Raji (cell line): ENCODE measurements around the gene PLSCR1.

Experiments
- POLR2A ChIP-seq: IDR thresholded peaks from 2 replicates; pipeline ENCODE4 v1.6.1; 2011; ENCODE audit warnings: low read depth, low read length, control low read depth; ENCODE audit not compliant: insufficient read depth

PLSCR1 gene

DNA sequence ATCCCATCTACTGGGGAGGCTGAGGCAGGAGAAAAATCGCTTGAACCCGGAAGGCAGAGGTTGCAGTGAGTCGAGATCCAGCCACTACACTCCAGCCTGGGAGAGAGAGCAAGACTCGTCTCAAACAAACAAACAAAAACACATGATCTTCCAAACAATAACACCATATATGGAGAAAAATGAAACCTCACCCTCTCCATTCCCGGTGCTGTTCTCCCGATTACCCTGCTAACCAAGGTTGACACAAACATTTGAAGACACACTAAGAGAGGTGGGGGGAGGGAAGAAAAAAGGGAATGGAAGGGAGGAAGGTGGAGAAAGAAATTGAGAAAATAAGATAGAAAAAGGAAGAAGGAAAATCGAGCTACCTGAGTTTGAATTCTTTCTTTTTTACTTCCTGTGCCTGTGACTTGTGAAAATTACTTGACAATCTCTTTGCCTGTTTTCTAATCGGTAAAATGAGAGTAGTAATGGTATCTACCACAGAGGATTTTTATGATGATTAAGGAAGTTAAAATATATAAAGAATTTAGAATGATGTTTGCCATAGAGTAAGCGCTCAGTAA lies 73.9 kb downstream of the PLSCR1 start:
- no peak for TF ChIP-seq POLR2A

DNA sequence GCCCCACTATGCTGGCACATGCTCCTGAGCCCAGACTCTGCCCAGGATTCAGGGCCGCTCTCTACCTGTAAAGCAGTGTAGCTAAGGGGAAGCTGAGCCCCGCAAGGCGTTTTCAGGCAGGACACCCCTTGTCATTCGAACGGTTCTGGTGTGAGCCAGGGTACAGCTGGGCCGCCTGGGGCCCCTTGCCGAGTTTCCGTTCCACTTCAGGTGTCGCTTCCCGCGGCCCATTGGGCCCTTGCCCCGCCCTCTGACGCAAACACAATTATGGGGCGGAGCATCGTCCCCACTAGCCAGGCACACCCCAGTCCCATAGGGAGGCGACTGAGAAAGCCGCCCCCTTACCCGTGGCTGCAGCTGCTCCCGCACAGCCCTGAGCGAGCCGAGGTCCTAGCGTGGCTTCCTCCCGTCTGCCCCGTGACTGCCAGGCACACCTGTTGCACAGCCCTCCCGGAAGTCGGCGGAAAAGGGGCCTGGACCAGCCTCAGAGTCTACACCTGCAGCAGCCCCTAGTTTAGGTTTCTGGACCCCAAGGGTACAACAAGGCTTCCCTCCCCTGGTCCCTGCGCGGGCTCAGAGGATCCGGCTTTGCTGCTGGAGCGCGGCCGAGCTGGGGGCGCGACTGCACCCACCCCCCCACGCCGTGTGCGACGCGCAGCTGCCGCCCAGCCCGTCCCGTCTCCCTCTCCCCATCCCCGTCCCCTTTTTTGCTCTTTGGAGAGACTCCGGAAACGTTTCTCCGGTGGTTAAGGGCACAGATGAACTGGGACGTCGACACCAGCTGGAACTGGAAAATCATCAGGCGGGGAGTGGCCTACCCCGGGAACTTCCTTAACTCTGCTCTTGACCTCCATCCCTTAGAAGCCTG lies 75.0 kb downstream of the PLSCR1 start, which contains the start of gene PLSCR2:
TSS of gene PLSCR2 (minus strand) at position 412 of the 868 bp plus-strand sequence. CDS start 9,657 bp downstream, outside the sequence.
- TF ChIP-seq POLR2A: no peak

DNA sequence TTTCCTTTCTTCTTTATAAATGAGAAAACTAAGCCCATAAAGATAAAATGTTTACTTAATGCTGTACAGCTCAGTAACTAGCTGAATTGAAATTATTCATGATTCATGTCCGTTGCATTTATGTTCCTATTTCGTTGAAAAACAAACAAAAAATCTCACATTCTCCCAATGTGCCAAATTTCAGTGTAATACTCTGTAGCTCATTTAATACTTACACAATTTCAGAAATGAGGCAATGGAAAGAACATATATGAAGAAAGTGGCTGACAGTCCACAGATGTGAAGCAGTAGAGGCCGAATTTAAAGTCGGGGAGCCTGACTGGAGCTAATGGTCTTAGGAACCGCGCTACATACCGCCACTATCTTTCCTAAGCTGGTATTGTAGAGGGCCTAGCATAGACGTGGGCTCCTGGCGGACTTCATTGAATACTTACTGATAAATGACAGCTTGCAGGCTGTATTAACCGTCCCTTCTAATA lies 75.7 kb downstream of the PLSCR1 start:
- no peak for TF ChIP-seq POLR2A

DNA sequence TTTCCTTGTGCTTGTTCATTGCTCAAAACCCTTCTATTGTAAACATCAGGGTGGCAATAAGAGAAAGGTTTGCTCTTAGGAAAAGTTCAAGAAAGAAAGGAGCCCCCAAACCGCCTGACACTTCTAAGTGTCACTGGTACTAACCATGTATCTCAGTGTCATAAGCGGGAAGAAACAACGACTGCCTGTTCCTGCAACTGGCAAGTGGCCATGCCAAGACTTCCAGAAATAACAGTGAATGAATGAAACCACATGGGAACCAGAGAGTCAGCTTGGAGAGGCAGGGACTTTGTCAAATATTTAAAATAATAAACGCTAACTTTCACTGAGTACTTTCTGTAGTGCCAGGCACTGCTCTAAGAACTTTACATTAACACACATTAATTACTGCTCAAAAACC lies 76.2 kb downstream of the PLSCR1 start:
- TF ChIP-seq POLR2A: no peak

DNA sequence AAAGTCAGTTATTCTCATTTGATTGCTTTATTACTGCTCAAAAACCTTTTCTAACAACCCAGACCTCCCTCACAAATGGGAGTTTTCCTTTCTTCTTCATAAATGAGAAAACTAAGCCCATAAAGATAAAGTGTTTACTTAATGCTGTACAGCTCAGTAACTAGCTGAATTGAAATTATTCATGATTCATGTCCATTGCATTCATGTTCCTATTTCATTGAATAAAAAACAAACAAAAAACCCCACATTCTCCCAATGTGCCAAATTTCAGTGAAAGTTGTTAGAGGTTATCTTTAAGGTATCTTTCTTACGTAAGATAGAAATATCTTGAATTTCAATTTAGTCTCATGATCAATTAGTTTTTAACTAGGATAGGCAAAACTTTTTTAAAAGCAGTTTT lies 77.8 kb downstream of the PLSCR1 start:
- no peak for TF ChIP-seq POLR2A

DNA sequence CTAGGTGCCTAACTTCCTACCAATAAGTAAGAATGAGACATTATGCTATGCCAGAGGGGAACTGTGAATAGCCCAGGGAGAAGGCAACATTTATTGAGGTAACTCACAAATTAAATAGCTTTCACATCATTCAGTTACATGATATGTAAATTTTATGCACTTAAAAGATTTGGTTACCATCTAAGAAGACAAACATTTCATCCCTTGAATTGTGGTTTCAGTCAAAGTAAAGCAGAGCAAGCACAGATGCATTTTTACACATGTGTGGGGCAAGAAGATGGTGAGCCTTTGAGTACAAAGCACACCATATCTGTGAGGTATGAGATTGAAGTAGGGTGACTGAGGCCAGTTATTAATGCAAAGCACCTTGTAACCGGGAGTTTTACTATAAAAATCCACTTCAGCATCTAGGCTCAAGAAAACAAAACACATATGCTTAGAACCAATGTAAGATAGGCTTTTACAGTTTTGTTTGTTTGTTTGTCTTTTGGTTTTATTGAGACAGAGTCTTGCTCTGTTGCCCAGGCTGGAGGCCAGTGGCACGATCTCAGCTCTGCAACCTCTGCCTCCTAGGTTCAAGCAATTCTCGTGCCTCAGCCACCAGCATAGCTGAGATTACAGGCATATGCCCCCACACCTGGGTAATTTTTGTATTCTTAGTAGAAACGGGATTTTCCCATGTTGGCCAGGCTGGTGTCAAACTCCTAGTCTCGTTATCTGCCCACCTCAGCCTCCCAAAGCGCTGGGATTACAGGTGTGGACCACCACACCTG lies 78.5 kb downstream of the PLSCR1 start:
- no peak for TF ChIP-seq POLR2A
